ENCODE results near the gene WDR18. TPM values are rescaled to one million over a fixed set of nuclear protein-coding genes. Genes with fewer than 3 reads are reported as not detected.
A peak's percentile ranks its signal among the peaks of the same experiment; 100 is the strongest.

The WDR18 gene
- total RNA-seq, 1 experiment from 2014 or later: 94.7 TPM

GRCh38 chr19:961866-962620 is 22.1 kb upstream of the WDR18 start:
- Histone ChIP-seq H2BK5ac (ENCODE audit: insufficient read length, low read length) (no peak overlapping the region), H2BK15ac (ENCODE audit: low read depth, low read length) (no peak overlapping the region), H3T11ph (ENCODE audit: low read length) (no peak overlapping the region), H3K4ac (ENCODE audit: low read depth, low read length) (no peak overlapping the region), H3K56ac (ENCODE audit: insufficient read length, low read depth, low read length) (no peak overlapping the region), H4K20me1 (ENCODE audit: control insufficient read depth, insufficient read depth, insufficient read length) (no peaks in the 10 kb centered on the region), H3K27me3 (ENCODE audit: insufficient read depth, low read length) (no peaks in the 10 kb centered on the region), H3K9me3 (ENCODE audit: control insufficient read depth, low read depth, low read length) (no peaks in the 10 kb centered on the region), H3K18ac (ENCODE audit: insufficient read length, low read depth, low read length) (no peak overlapping the region), H4K5ac (ENCODE audit: insufficient read length, low read depth, low read length) (no peak overlapping the region), H2BK120ac (ENCODE audit: low read depth, low read length, poor library complexity, severe bottlenecking) (no peak overlapping the region), H4K91ac (ENCODE audit: insufficient read length, low read depth, low read length) (no peak overlapping the region), H3K79me1 (ENCODE audit: insufficient read depth, low read depth, low read length, poor library complexity, severe bottlenecking) (no peaks in the 10 kb centered on the region), H3K14ac (ENCODE audit: insufficient read depth, low read length) (no peak overlapping the region), H3K23me2 (ENCODE audit: insufficient read length, low read depth, low read length, poor library complexity, severe bottlenecking) (no peaks in the 10 kb centered on the region), H2BK12ac (ENCODE audit: insufficient read length, low read depth, low read length) (no peak overlapping the region), H3K79me2 (ENCODE audit: insufficient read depth, low read length) (no peaks in the 10 kb centered on the region), H2AFZ (ENCODE audit: low read length) (no peak overlapping the region), H3K4me2 (ENCODE audit: insufficient read depth, insufficient read length, low read length) (no peak overlapping the region), H3K9ac (ENCODE audit: extremely low read depth, insufficient read length, low read length) (no peak overlapping the region), H2BK20ac (ENCODE audit: low read depth, low read length, poor library complexity, severe bottlenecking) (no peak overlapping the region), H3K23ac (ENCODE audit: insufficient read length, low read depth, low read length) (no peak overlapping the region), H3K4me1 (ENCODE audit: insufficient read depth, low read length) (no peaks in the 10 kb centered on the region), H3K27ac (ENCODE audit: insufficient read length, low read depth, low read length) (no peak overlapping the region), H4K8ac (replicated peaks; ENCODE audit: insufficient read length, low read depth, low read length) (no peak overlapping the region), H2AK5ac (ENCODE audit: insufficient read length, low read length) (no peak overlapping the region)
- no peaks in the 10 kb centered on the region for H3K27me3 Mint-ChIP-seq (ENCODE audit: low read depth)
- no peak overlapping the region; a peak in 1 of 5 replicates for H3K4me3 Mint-ChIP-seq
- WGBS (ENCODE audit: extremely low coverage, insufficient read length, low lambda C conversion rate): no CpG with 5 or more reads among the region's 14 CpGs
- H3K36me3 Mint-ChIP-seq (ENCODE audit: insufficient read depth in 1 of 3, low read depth in 3 of 3): peaks cover 28 to 58% (median 47%) of the 10 kb centered on the region in 3 experiments
- DNase-seq: no peak
- no peak for TF ChIP-seq CTCF (conservative IDR thresholded peaks at IDR 0.05)
- H3K27ac Mint-ChIP-seq: peak overlapping the region in 2 of 3 experiments; percentile 25 to 40; a peak in 2 of 7 replicates
- H3K9me3 Mint-ChIP-seq: peaks cover 2 to 4% of the 10 kb centered on the region in 2 experiments; a peak in 3 of 5 replicates
- H3K4me1 Mint-ChIP-seq: peaks cover 4 to 31% of the 10 kb centered on the region in 2 experiments

Measured in H9 (cell line).